A549 (cell line): Measurements from ENCODE around the gene DCLRE1B. TPM values are rescaled to one million over a fixed set of nuclear protein-coding genes. Genes with fewer than 3 reads are reported as not detected.
"Not testable (repeated sequence)": the region's sequence is repeated elsewhere in the genome, so short reads cannot be mapped to it uniquely, and the experiment has no call there.

Source experiments
- ATAC-seq, 2 experiments: fragments of 200-7000 bp in 1 of 2; fragments of >200 bp in 1 of 2; cut with Nextera tagmentation in 1 of 2; cut with Tn5 transposase in 1 of 2; 3 replicates each; pipeline versions ENCODE4 v1.8.0 to v1.9.1; 2018 to 2020; ENCODE audit warnings: mild to moderate bottlenecking in 1 of 2, moderate library complexity in 1 of 2
- CTCF ChIA-PET: fragments of 300-600 bp; sonication (Branson Sonifier 250); formaldehyde crosslinking; extraction: SDS; loops from one replicate; lab custom pipeline; 2021; ENCODE audit warnings: antibody characterized with exemption, inconsistent platforms; lab: Yijun Ruan, JAX
- POLR2A ChIA-PET: fragments of 350-600 bp; formaldehyde crosslinking; extraction: SDS; loops from one replicate; lab custom pipeline; 2021; ENCODE audit warnings: antibody characterized with exemption, inconsistent platforms; lab: Yijun Ruan, JAX
- DNase-seq, 2 experiments: peaks; one replicate each; pipeline versions ENCODE4 v3.0.0 to v3.0.0-alpha.2; 2011 to 2016; ENCODE audit warnings: low read depth in 1 of 2, low spot score in 1 of 2
- FAIRE-seq: peaks from 2 replicates; lab custom pipeline; 2011; peaks lifted over from hg19 to GRCh38; lab: Jason Lieb, UNC
- H3K27ac ChIP-seq, 2 experiments: fragments of >200 bp; sonication (Bioruptor Twin); formaldehyde crosslinking; 3 replicates each; pipeline ENCODE4 v1.5.1; 2016 to 2017
- H3K4me1 ChIP-seq: fragments of >200 bp; sonication (Bioruptor Twin); formaldehyde crosslinking; 3 replicates; pipeline ENCODE4 v1.6.1; 2016
- H3K4me2 ChIP-seq: fragments of >200 bp; sonication (Bioruptor Twin); formaldehyde crosslinking; 3 replicates; pipeline ENCODE4 v1.6.1; 2016
- H3K4me3 ChIP-seq: fragments of >200 bp; sonication (Bioruptor Twin); formaldehyde crosslinking; 3 replicates; pipeline ENCODE4 v1.5.1; 2016
- H3K9me3 ChIP-seq: fragments of >200 bp; sonication (Bioruptor Twin); formaldehyde crosslinking; 3 replicates; pipeline ENCODE4 v1.6.1; 2016
- BHLHE40 ChIP-seq: IDR thresholded peaks from 2 replicates; pipeline ENCODE4 v1.6.1; 2012; ENCODE audit warnings: low read depth, low read length, inconsistent platforms
- CHD2 ChIP-seq: fragments of 150-350 bp; IDR thresholded peaks from 2 replicates; pipeline ENCODE4 v1.6.1; 2014; ENCODE audit warnings: low read length; ENCODE audit not compliant: partially characterized antibody
- CTCF ChIP-seq: fragments of >200 bp; sonication (Bioruptor Twin); formaldehyde crosslinking; IDR thresholded peaks from 3 replicates; pipeline ENCODE4 v1.5.1; 2016
- EHF ChIP-seq: fragments of 250-450 bp; sonication (Bioruptor Pico); IDR thresholded peaks from 2 replicates; pipeline ENCODE4 v1.5.0; 2020; ENCODE audit warnings: mild to moderate bottlenecking
- ELK1 ChIP-seq: fragments of 150-350 bp; IDR thresholded peaks from 2 replicates; pipeline ENCODE4 v1.6.1; 2014; ENCODE audit warnings: low read depth, mild to moderate bottlenecking, low read length
- FOSB ChIP-seq: fragments of 250-450 bp; sonication (Bioruptor Pico); IDR thresholded peaks from 2 replicates; pipeline ENCODE4 v1.5.0; 2020; ENCODE audit warnings: mild to moderate bottlenecking, moderate library complexity
- HOXA7 ChIP-seq: fragments of 250-450 bp; sonication (Bioruptor Pico); IDR thresholded peaks from 2 replicates; pipeline ENCODE4 v1.5.0; 2020; ENCODE audit warnings: mild to moderate bottlenecking, moderate library complexity
- JUNB ChIP-seq: fragments of >200 bp; sonication (Bioruptor Twin); formaldehyde crosslinking; IDR thresholded peaks from 2 replicates; pipeline ENCODE4 v1.6.1; 2016
- KDM1A ChIP-seq: fragments of 200-600 bp; sonication (generic); IDR thresholded peaks from 2 replicates; pipeline ENCODE4 v1.6.1; 2016; ENCODE audit warnings: low read depth, mild to moderate bottlenecking
- KDM5A ChIP-seq: fragments of 200-600 bp; sonication (generic); IDR thresholded peaks from 2 replicates; pipeline ENCODE4 v1.6.1; 2016; ENCODE audit warnings: antibody characterized with exemption, mild to moderate bottlenecking
- NFE2L2 ChIP-seq: fragments of 150-350 bp; conservative IDR thresholded peaks from 2 replicates; pipeline ENCODE4 v1.6.1; 2014; ENCODE audit warnings: low read length
- POLR2AphosphoS2 ChIP-seq: conservative IDR thresholded peaks from 2 replicates; pipeline ENCODE4 v1.6.1; 2012; ENCODE audit warnings: low read length, improper control_type of control experiment, inconsistent platforms
- RAD21 ChIP-seq, 2 experiments: fragments of >200 bp in 1 of 2; sonication (Bioruptor Twin) in 1 of 2; formaldehyde crosslinking in 1 of 2; IDR thresholded peaks in 1 of 2; conservative IDR thresholded peaks in 1 of 2; 2 replicates in 1 of 2; 3 replicates in 1 of 2; pipeline ENCODE4 v1.6.1; 2012 to 2018; ENCODE audit warnings: inconsistent platforms in 1 of 2
- SMC3 ChIP-seq: fragments of >200 bp; sonication (Bioruptor Twin); formaldehyde crosslinking; IDR thresholded peaks from 3 replicates; pipeline ENCODE4 v1.6.1; 2018; ENCODE audit warnings: inconsistent platforms
- SREBF2 ChIP-seq: fragments of 450-650 bp; IDR thresholded peaks from 2 replicates; pipeline ENCODE4 v1.6.1; 2014; ENCODE audit warnings: mild to moderate bottlenecking, moderate library complexity
- TP53 ChIP-seq: fragments of 250-450 bp; sonication (Bioruptor Pico); IDR thresholded peaks from 2 replicates; pipeline ENCODE4 v1.5.0; 2021; ENCODE audit warnings: mild to moderate bottlenecking, moderate library complexity
- ZFP36 ChIP-seq: fragments of 450-650 bp; IDR thresholded peaks from 2 replicates; pipeline ENCODE4 v1.6.1; 2014; ENCODE audit warnings: borderline replicate concordance; ENCODE audit not compliant: partially characterized antibody
- ZSCAN20 ChIP-seq: fragments of 250-450 bp; sonication (Bioruptor Pico); IDR thresholded peaks from 2 replicates; pipeline ENCODE4 v1.8.0; 2022; ENCODE audit warnings: mild to moderate bottlenecking, moderate library complexity
- WGBS: methylation state at CpG from one replicate; pipeline ENCODE4 v1.1.6; 2017; ENCODE audit errors: missing lambda C conversion rate; 5-methylcytosine and 5-hydroxymethylcytosine counted together
- polyA plus RNA-seq, 4 experiments: library from polyadenylated mRNA; depleted of rRNA in 3 of 4; stranded (reverse); fragments of >200 nt; fragmentation: RNase III in 1 of 4; extraction: RNeasy Plus Mini Kit Qiagen cat#74134 plus additional on column Dnase treatment in 1 of 4; gene quantifications; 2 replicates in 3 of 4; 3 replicates in 1 of 4; pipeline ENCODE4 v1.2.3, GENCODE V29; 2011 to 2017

The DCLRE1B gene
- polyA plus RNA-seq, 2 of the 4 experiments (the other 2 are of a cell fraction), result 4.8 to 5.7 TPM

GRCh38 chr1:113947388-113948107 is 42.4 kb downstream of the DCLRE1B start:
- no peak for DNase-seq
- H3K27ac ChIP-seq, result no peak overlapping the region
- no peak overlapping the region for H3K4me2 ChIP-seq
- POLR2A ChIA-PET, result no interaction called here
- WGBS, result 62% methylated on average over 3 of the region's 3 CpGs
- 0 out of 3 replicates have a peak, but pooled peaks cover 3% of the 10 kb centered on the region for H3K9me3 ChIP-seq
- no peak for FAIRE-seq
- CTCF ChIA-PET, result interaction anchor here (0.7 to 1.0 kb wide), 2 partner anchors 31 kb away, joined by 3 read pairs; no protein-coding TSS in a partner anchor
- TF ChIP-seq TP53 (CRISPR knock-in tag) (no peak), ZSCAN20 (CRISPR knock-in tag) (no peak), BHLHE40 (no peak), RAD21 (conservative IDR thresholded peaks at IDR 0.05 in 1 of 2, IDR thresholded peaks at IDR 0.05 in 1 of 2) (no peak), NFE2L2 (no peak), KDM5A (no peak), ELK1 (no peak), SMC3 (no peak), EHF (CRISPR knock-in tag) (no peak), HOXA7 (CRISPR knock-in tag) (no peak), FOSB (no peak), JUNB (no peak), SREBF2 (no peak), POLR2AphosphoS2 (no peak), CHD2 (no peak), ZFP36 (no peak)
- H3K4me1 ChIP-seq, result peaks cover 3% of the 10 kb centered on the region; the same call in 1 of the 3 replicates
- no peak overlapping the region for H3K4me3 ChIP-seq
- ATAC-seq, result no peak

GRCh38 chr1:113948151-113948550 is 43.0 kb downstream of the DCLRE1B start:
- not testable (repeated sequence) for FAIRE-seq, H3K4me2 ChIP-seq, H3K9me3 ChIP-seq, ATAC-seq, H3K4me3 ChIP-seq, H3K4me1 ChIP-seq, H3K27ac ChIP-seq, DNase-seq
- 85% methylated on average over 4 of the region's 4 CpGs for WGBS
- ChIA-PET CTCF (interaction anchor here (0.6 to 0.7 kb wide), 2 partner anchors 30 to 112 kb away, joined by 3 read pairs; no protein-coding TSS in a partner anchor), POLR2A (interaction anchor here (0.7 kb wide), 1 partner anchor 261 kb away, joined by 3 read pairs; no protein-coding TSS in a partner anchor)

GRCh38 chr1:113949007-113949406 is 43.9 kb downstream of the DCLRE1B start:
- Histone ChIP-seq H3K4me1 (peaks cover 3% of the 10 kb centered on the region; the same call in 1 of the 3 replicates), H3K4me3 (no peak overlapping the region), H3K9me3 (0 out of 3 replicates have a peak, but pooled peaks cover 3% of the 10 kb centered on the region), H3K4me2 (no peak overlapping the region), H3K27ac (no peak overlapping the region)
- ATAC-seq (no peak), FAIRE-seq (no peak), DNase-seq (no peak)
- ChIA-PET CTCF (interaction anchor here (0.6 to 0.9 kb wide), 2 partner anchors 14 to 17 kb away, joined by 3 read pairs; no protein-coding TSS in a partner anchor), POLR2A (interaction anchor here (0.7 kb wide), 1 partner anchor 261 kb away, joined by 3 read pairs; no protein-coding TSS in a partner anchor)
- WGBS, result 89% methylated on average over 5 of the region's 5 CpGs
- TF ChIP-seq CTCF (peak; percentile 8; the same call in 1 of the 3 replicates), KDM1A (no peak)
